Activated CD8-positive, alpha-beta memory T cell treated with anti-CD3 and anti-CD28 coated beads, Interleukin-2, amount 50 U/mL, for 1 hour (primary cell): ENCODE results near the gene SLC15A2.
"Not testable (repeated sequence)": the region's sequence is repeated elsewhere in the genome, so short reads cannot be mapped to it uniquely, and the experiment has no call there.

Experiments used
- DNase-seq: peaks from one replicate; pipeline ENCODE4 v3.0.0-alpha.2; 2020; ENCODE audit errors: extremely low read depth

SLC15A2 gene

DNA sequence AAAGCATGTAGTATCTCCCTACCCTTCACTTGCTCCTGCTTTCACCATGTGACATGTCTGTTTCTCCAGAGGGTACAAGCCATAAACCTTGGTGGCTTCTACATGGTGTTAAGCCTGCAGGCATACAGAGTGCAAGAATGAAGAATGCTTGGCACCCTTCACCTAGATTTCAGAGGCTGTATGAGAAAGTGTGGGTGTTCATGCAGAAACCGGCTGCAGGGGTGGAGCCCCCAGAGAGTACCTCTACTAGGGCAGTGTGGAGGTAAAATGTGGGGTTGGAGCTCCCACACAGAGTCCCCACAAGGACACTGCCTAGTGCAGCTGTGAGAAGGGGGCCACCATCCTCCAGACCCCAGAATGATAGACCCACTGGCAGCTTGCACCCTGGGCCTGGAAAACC, 32.2 kb downstream of the SLC15A2 start:
- no peak for DNase-seq

- DNase-seq: not testable (repeated sequence)
These were observed 44.1 kb downstream of the SLC15A2 start for GRCh38 chr3:121938141-121938855.

DNA sequence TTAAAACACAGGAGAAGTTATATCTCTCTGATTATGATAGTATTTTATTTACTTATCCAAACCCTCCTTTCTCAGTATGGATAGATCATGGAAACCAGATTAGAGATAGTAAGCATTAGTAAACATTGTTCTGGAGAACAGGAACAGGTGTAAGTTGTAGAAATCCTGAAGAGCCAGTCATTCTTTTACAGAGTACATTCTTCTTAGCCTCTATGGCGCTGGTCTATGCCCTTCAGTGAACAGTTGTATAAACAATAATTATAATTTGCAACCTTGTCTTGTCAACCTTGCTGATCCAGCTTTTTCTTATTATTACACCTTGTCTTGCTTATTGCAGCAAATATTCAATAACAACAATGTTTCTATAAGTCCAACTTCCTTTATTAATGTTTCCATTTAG, 47.4 kb downstream of the SLC15A2 start:
- no peak for DNase-seq

DNA sequence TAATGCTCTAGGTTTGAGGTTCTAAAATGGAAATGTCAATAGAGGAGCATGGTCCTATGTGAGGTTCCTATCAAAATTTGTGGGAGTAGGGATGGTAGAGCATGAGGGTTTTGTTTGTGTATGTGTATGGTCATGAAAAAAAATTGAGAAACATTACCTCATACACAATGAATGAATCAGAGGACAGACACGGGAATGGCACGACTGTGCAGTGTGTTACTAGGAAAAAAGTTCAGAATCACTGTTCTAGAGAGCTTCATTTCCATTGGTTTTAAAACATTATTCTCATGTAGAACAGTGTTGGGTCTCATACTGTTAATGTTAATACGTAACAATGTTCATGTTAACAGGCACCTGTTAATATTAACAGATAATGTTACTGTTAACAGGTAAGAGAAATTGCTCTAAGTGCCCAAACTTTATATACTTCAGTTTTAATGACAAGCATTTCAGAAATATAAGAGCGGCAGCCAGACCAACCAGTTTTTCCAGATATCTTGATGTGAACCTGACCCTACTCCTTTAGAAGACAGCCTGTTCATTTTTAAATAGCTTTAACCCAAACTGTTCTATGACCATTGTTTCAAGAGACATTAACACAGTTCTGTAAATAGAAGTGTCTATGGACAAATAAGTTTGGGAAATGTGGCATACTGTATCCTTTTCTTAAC, 48.0 kb downstream of the SLC15A2 start:
- no peak for DNase-seq

- DNase-seq: no peak
These were observed 49.2 kb downstream of the SLC15A2 start for GRCh38 chr3:121943431-121943830.

DNA sequence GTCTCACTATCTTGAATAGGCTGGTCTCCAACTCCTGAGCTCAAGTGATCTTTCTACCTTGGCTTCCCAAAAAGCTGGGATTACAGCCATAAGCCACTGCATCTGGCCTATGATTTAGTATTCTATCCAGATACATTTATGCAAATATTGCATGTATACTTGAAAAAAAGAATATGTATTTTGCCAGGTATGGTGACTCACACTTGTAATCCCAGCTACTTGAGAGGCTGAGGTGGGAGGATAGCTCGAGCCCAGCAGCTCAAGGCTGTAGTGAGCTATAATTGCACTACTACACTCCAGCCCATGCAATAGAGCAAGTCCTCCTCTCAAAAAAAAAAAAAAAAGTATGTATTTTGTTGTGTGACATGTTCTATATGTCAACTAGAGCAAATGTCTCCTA, 54.4 kb downstream of the SLC15A2 start:
- no peak for DNase-seq

GRCh38 chr3:121951291-121951919, 57.2 kb downstream of the SLC15A2 start:
- no peak for DNase-seq

GRCh38 chr3:121956363-121956762, 62.2 kb downstream of the SLC15A2 start:
- DNase-seq: no peak

- DNase-seq: no peak
These were observed 63.6 kb downstream of the SLC15A2 start for GRCh38 chr3:121957674-121958415.

GRCh38 chr3:121958801-121959200, 64.6 kb downstream of the SLC15A2 start:
- no peak for DNase-seq

DNA sequence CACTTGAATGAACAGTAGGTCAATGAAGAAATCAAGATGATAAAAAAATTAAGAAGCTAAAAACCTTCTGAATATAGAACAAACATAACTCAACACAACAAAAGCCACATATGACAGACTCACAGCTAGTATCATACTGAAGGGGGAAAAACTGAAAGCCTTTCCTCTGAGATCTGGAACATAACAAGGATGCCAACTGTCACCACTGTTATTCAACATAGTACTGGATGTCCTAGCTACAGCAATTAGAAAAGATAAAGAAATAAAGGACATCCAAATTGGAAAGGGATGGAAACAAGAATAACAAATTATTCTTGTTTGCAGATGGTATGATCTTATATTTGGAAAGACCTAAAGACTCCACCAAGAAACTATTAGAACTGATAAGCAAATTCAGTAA, 67.1 kb downstream of the SLC15A2 start:
- DNase-seq: no peak

DNA sequence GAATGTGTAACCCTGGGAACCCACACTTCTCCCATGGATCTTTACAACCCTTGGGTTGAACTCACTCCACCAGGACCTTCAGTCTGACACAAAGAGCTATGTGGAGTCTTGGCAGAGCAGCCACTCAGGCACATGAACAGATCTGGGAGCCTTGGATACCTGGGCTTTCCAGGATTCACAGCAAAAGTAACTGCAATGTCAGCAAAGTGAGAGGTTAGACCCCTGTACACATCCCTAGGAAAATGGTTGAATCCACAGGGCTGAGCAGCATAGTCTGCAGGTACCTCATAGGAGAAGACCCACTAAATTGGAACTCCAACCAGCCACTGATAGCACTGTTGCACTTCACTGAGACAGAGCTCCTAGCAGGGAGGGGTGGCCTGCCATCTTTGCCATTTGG, 68.2 kb downstream of the SLC15A2 start:
- no peak for DNase-seq

DNA sequence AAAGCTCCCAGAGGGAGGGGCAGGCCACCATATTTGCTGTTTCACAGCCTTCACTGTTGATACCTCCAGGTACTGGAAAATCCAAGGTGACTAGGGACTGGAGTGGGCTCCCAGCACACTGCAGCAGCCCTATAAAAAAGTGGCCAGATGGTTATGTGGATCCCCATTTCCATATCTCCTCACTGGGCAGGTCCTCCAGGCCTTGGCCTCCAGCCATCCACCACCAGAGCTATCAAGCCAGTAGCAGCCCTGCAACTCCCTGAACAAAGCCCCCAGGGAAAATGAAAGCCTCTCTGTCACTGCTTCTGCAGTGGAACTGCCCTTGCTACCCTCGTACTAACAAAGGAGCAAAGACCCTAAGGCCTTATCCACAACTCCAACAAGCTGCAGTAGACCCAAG, 69.4 kb downstream of the SLC15A2 start:
- no peak for DNase-seq

- no peak for DNase-seq
These were observed 75.4 kb downstream of the SLC15A2 start for GRCh38 chr3:121969631-121970030.

DNA sequence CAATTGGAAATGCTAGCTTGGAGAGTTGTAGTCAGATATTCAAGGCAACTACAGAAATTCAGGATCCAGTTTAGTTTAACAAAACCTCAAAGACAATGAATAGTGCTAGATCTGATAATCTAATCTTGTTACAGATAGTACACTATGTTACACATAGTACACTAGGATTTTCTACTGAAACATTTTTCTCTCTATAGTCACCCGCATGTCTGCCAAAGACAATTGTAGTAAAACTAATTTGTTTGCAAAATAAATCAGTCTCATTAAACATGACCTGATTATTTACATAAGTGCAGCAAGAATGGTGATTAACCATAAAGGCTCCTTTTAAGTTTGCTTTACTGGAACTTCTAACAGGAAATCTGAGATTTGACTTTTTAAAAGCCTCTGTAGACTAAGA, 75.8 kb downstream of the SLC15A2 start:
- DNase-seq: no peak

DNA sequence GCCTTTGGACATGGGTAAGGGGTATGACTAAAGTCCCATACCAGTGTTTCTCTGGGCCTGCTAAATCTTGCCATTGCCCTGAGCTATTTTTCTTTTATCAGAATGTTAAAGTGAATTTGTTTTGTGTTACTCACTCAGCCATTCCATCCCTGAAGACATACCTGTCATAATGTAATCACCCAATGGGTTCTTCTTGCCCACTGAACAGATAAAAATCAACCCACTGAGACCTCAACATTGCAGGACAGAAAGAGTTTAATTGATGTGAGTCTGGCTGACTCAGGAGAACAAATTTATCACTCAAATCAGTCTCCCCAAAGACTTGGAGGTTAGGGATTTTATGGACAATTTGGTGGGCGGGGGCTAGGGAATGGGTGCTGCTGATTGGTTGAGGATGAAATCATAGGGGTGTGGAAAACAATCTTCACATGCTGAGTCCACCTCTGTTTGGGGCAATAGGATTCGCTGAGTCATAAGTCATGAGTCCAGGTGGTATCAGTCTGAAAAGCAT, 80.5 kb downstream of the SLC15A2 start:
- no peak for DNase-seq

GRCh38 chr3:121975702-121976302, 81.6 kb downstream of the SLC15A2 start:
- DNase-seq: no peak

- DNase-seq: no peak
These were observed 82.5 kb downstream of the SLC15A2 start for GRCh38 chr3:121976727-121977126.

- no peak for DNase-seq
These were observed 85.0 kb downstream of the SLC15A2 start for GRCh38 chr3:121979246-121979645.

DNA sequence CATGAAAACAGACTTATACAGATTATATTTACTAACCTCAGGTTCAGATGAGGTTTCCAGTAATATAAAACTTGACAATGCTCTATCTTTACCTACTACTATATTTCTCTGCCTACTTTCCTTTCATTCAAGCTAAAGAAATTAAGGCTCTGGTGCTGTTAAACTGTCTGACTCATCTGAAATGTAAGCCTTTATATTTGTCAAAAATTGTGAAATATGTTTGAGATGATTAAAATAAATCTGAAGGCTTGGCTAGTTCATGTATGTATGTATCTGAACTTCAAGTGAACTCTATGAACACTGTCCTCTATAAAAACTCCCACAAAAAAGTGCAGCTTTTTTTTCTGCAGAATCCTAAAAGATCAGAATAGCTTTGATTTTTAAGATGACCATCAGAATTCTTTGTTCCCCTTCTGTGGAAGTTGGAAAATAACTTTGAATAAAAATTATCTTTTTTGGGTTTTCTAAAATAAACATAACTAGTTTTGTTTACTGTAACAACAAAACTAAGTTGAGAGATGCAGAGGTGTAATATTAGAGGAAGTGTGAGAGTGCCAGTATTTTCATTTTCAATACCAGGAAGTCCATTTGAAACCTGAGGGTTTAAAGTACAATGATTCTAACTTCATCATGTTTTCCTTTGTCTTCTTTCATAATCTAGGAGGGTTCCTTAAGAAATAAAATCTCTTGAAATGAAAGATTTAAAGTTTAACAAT, 85.7 kb downstream of the SLC15A2 start:
- DNase-seq: no peak

GRCh38 chr3:121980450-121980796, 86.2 kb downstream of the SLC15A2 start:
- no peak for DNase-seq
